Gastrocnemius medialis (tissue), 4 donors: Measurements from ENCODE around the gene HSPA2.

Experiments
- CTCF ChIP-seq, 5 experiments: fragments of 450-650 bp in 3 of 5; fragments of 200-600 bp in 2 of 5; sonication (generic) in 2 of 5; IDR thresholded peaks in 4 of 5; conservative IDR thresholded peaks in 1 of 5; 1 replicate in 4 of 5; 2 replicates in 1 of 5; pipeline ENCODE4 v1.5.1; 2016 to 2019; ENCODE audit warnings: antibody characterized with exemption in 5 of 5, mild to moderate bottlenecking in 3 of 5, moderate library complexity in 3 of 5
- POLR2A ChIP-seq, 2 donors: fragments of 450-650 bp; IDR thresholded peaks; one replicate each; pipeline ENCODE4 v1.6.1; 2017; ENCODE audit warnings: antibody characterized with exemption in 2 of 2, mild to moderate bottlenecking in 2 of 2, moderate library complexity in 2 of 2

- TF ChIP-seq CTCF (IDR thresholded peaks at IDR 0.05 in 4 of 5, conservative IDR thresholded peaks at IDR 0.05 in 1 of 5) (no peak), POLR2A (IDR thresholded peaks at IDR 0.05) (no peak)
These were observed 16.0 kb downstream of the HSPA2 start for GRCh38 chr14:64556526-64556925.
